HepG2 (cell line): ENCODE data around the gene MGAT1. TPM values are rescaled to one million over a fixed set of nuclear protein-coding genes. Genes with fewer than 3 reads are reported as not detected.

Experiments used
- ATAC-seq: fragments of 200-7000 bp; cut with Tn5 transposase; 3 replicates; pipeline ENCODE4 v1.9.1; 2020; ENCODE audit warnings: mild to moderate bottlenecking, moderate library complexity
- BruUV-seq: library from RNA; stranded (reverse); fragments of 400-500 nt; replicated peaks from 2 replicates; lab custom pipeline; 2021; lab: Mats Ljungman, UMichigan
- CTCF ChIA-PET: fragments of 300-600 bp; formaldehyde crosslinking; extraction: SDS; loops from one replicate; lab custom pipeline; 2021; ENCODE audit warnings: low total read pairs, inconsistent platforms, low intra/inter-chr PET ratio; lab: Yijun Ruan, JAX
- POLR2A ChIA-PET: fragments of 350-600 bp; sonication (Branson Sonifier 250); formaldehyde crosslinking; loops from one replicate; lab custom pipeline; 2020; ENCODE audit warnings: antibody characterized with exemption, inconsistent platforms; lab: Yijun Ruan, JAX
- DNase-seq: peaks from one replicate; pipeline ENCODE4 v3.0.0-alpha.2; 2015; ENCODE audit warnings: low spot score
- FAIRE-seq: peaks from 3 replicates; lab custom pipeline; 2011; peaks lifted over from hg19 to GRCh38; lab: Jason Lieb, UNC
- H2AFZ ChIP-seq: one replicate; pipeline ENCODE4 v1.6.1; 2011; ENCODE audit warnings: low read length, inconsistent platforms
- H3K27ac ChIP-seq: fragments of 300-600 bp; 3 replicates; pipeline ENCODE4 v1.8.0; 2011; ENCODE audit warnings: mixed run types, mild to moderate bottlenecking, mixed read lengths, low read length, inconsistent platforms; ENCODE audit not compliant: insufficient read depth; ENCODE audit errors: extremely low read length
- H3K27me3 ChIP-seq, 2 experiments: fragments of 200-600 bp in 1 of 2; 2 replicates in 1 of 2; 3 replicates in 1 of 2; pipeline versions ENCODE4 v1.6.0 to v1.8.0; 2011; ENCODE audit warnings: low read length in 2 of 2, mild to moderate bottlenecking in 2 of 2, moderate library complexity in 2 of 2, inconsistent platforms in 1 of 2; ENCODE audit not compliant: insufficient read depth in 2 of 2, control insufficient read depth in 1 of 2
- H3K36me3 ChIP-seq, 2 experiments: fragments of 200-600 bp in 1 of 2; replicated peaks in 1 of 2; 2 replicates in 1 of 2; 3 replicates in 1 of 2; pipeline versions ENCODE4 v1.5.1 to v1.8.0; 2011; ENCODE audit warnings: low read length in 2 of 2, inconsistent platforms in 1 of 2; ENCODE audit not compliant: insufficient read depth in 2 of 2, control insufficient read depth in 1 of 2
- H3K4me1 ChIP-seq: 2 replicates; pipeline ENCODE4 v1.5.1; 2012; ENCODE audit warnings: low read length, inconsistent platforms; ENCODE audit not compliant: insufficient read depth
- H3K4me2 ChIP-seq: 2 replicates; pipeline ENCODE4 v1.6.0; 2011; ENCODE audit warnings: low read depth, low read length, inconsistent platforms
- H3K4me3 ChIP-seq, 3 experiments: fragments of 200-600 bp in 1 of 3; sonication (generic), shearing (Covaris generic) in 1 of 3; replicated peaks in 1 of 3; 2 replicates each; pipeline ENCODE4 v1.5.1; 2011 to 2016; ENCODE audit warnings: low read length in 3 of 3, inconsistent platforms in 2 of 3, low read depth in 2 of 3, mild to moderate bottlenecking in 2 of 3, control low read depth in 1 of 3, mixed read lengths in 1 of 3; ENCODE audit not compliant: insufficient read depth in 1 of 3
- H3K79me2 ChIP-seq: one replicate; pipeline ENCODE4 v1.6.1; 2011; ENCODE audit warnings: low read length, inconsistent platforms; ENCODE audit not compliant: insufficient read depth
- H3K9ac ChIP-seq: 2 replicates; pipeline ENCODE4 v1.6.0; 2011; ENCODE audit warnings: mild to moderate bottlenecking, low read depth, low read length, inconsistent platforms; ENCODE audit not compliant: insufficient read depth
- H3K9me3 ChIP-seq: 2 replicates; pipeline ENCODE4 v1.5.1; 2012; ENCODE audit warnings: mild to moderate bottlenecking, low read length
- H4K20me1 ChIP-seq: 2 replicates; pipeline ENCODE4 v1.6.0; 2011; ENCODE audit warnings: inconsistent platforms, mild to moderate bottlenecking, low read length, moderate library complexity; ENCODE audit not compliant: insufficient read depth
- EP300 ChIP-seq, 3 experiments: sonication (generic) in 1 of 3; formaldehyde crosslinking in 1 of 3; IDR thresholded peaks; 2 replicates each; pipeline versions ENCODE4 v1.5.1 to v1.6.1; 2011 to 2020; ENCODE audit warnings: low read depth in 2 of 3, low read length in 2 of 3, borderline replicate concordance in 1 of 3, improper control_type of control experiment in 1 of 3, mild to moderate bottlenecking in 1 of 3, missing genetic modification reagents in 1 of 3, moderate library complexity in 1 of 3
- FOXK2 ChIP-seq: fragments of 450-650 bp; IDR thresholded peaks from 2 replicates; pipeline ENCODE4 v1.6.1; 2016
- HNF1B ChIP-seq: sonication (generic); formaldehyde crosslinking; IDR thresholded peaks from 2 replicates; pipeline ENCODE4 v1.5.1; 2020; ENCODE audit warnings: mild to moderate bottlenecking, moderate library complexity, missing genetic modification reagents
- MAFF ChIP-seq: IDR thresholded peaks from 2 replicates; pipeline ENCODE4 v1.6.1; 2011; ENCODE audit warnings: low read depth, low read length, improper control_type of control experiment
- MAFK ChIP-seq, 2 experiments: IDR thresholded peaks in 1 of 2; conservative IDR thresholded peaks in 1 of 2; 2 replicates each; pipeline ENCODE4 v1.6.1; 2011; ENCODE audit warnings: improper control_type of control experiment in 2 of 2, low read length in 2 of 2
- PAF1 ChIP-seq: IDR thresholded peaks from 2 replicates; pipeline ENCODE4 v1.6.1; 2016; ENCODE audit warnings: missing genetic modification reagents, missing compliant biosample characterization
- REST ChIP-seq, 2 experiments: IDR thresholded peaks; 2 replicates each; pipeline ENCODE4 v1.6.1; 2011 to 2012; ENCODE audit warnings: low read length in 2 of 2, borderline replicate concordance in 1 of 2, low read depth in 1 of 2, mild to moderate bottlenecking in 1 of 2, moderate library complexity in 1 of 2
- RXRB ChIP-seq: IDR thresholded peaks from 2 replicates; pipeline ENCODE4 v1.6.1; 2016; ENCODE audit warnings: borderline replicate concordance, missing genetic modification reagents, missing compliant biosample characterization
- SAP130 ChIP-seq: IDR thresholded peaks from 2 replicates; pipeline ENCODE4 v1.6.1; 2016; ENCODE audit warnings: low read depth
- STAG1 ChIP-seq: sonication (generic); formaldehyde crosslinking; IDR thresholded peaks from 2 replicates; pipeline ENCODE4 v1.4.0; 2020; ENCODE audit warnings: missing genetic modification reagents
- TEAD3 ChIP-seq: optimal IDR thresholded peaks from 2 replicates; pipeline ENCODE3; 2016; ENCODE audit warnings: borderline replicate concordance
- ZNF432 ChIP-seq: sonication (generic); formaldehyde crosslinking; IDR thresholded peaks from 2 replicates; pipeline ENCODE4 v1.5.0; 2020; ENCODE audit warnings: missing genetic modification reagents, mild to moderate bottlenecking, borderline replicate concordance
- WGBS: methylation state at CpG from one replicate; pipeline ENCODE4 v1.1.6; 2017; ENCODE audit warnings: low lambda C conversion rate; 5-methylcytosine and 5-hydroxymethylcytosine counted together
- in situ Hi-C: cut with HindIII; loops from 2 replicates; pipeline ENCODE4 v1.10.0; 2017; ENCODE audit warnings: low pct_unique_long_range_greater_than_20kb; ENCODE audit not compliant: extremely low pct_ligation_motif_present
- intact Hi-C: fragments of 100-400 bp; cut with micrococcal nuclease; formaldehyde crosslinking; loops from one replicate; pipeline ENCODE4 v1.10.0; 2022; ENCODE audit not compliant: unreplicated experiment
- polyA plus RNA-seq, 8 experiments: library from polyadenylated mRNA; depleted of rRNA in 3 of 8; stranded (reverse) in 7 of 8; unstranded in 1 of 8; fragments of >200 nt; fragmentation: Illumina TruSeq in 4 of 8; extraction: Trizol in 4 of 8; gene quantifications; 2 replicates each; pipeline versions ENCODE4 v1.2.1 to v1.2.3, GENCODE V29; 2011 to 2016; ENCODE audit warnings: low read depth in 4 of 8, missing spikeins in 1 of 8, mixed read lengths in 1 of 8; ENCODE audit not compliant: insufficient read depth in 1 of 8
- total RNA-seq, 5 experiments: library from RNA; depleted of rRNA; stranded (reverse); fragments of >200 nt; fragmentation: Illumina TruSeq; extraction: Trizol; gene quantifications; 2 replicates each; pipeline ENCODE4 v1.2.3, GENCODE V29; 2016; ENCODE audit warnings: low read depth in 1 of 5
- TF ChIP-seq, protein P1 (sequence below): sonication (generic); formaldehyde crosslinking; IDR thresholded peaks from 2 replicates; pipeline ENCODE4 v1.4.0; 2020; ENCODE audit warnings: missing genetic modification reagents

Gene MGAT1
- total and polyA plus RNA-seq, 2 of the 13 experiments (the other 11 are each of a cell fraction or from before 2014, with no cell fraction given): 50.1 to 55.3 TPM

GRCh38 chr5:180799194-180799593 lies 3.4 kb downstream of the MGAT1 start (continued):
- TF ChIP-seq MAFF: peak; percentile 14; the same call in 1 of the 2 replicates
- peak; percentile 80 for TF ChIP-seq TEAD3
- TF ChIP-seq SAP130 (CRISPR knock-in tag): 0 out of 2 replicates have a peak, but pooled peaks have one; percentile 36
- no peak for TF ChIP-seq ZNF432 (CRISPR knock-in tag)
- 0 out of 2 replicates have a peak, but pooled peaks have one; percentile 16 for TF ChIP-seq RXRB (CRISPR knock-in tag)
- TF ChIP-seq, protein P1, sequence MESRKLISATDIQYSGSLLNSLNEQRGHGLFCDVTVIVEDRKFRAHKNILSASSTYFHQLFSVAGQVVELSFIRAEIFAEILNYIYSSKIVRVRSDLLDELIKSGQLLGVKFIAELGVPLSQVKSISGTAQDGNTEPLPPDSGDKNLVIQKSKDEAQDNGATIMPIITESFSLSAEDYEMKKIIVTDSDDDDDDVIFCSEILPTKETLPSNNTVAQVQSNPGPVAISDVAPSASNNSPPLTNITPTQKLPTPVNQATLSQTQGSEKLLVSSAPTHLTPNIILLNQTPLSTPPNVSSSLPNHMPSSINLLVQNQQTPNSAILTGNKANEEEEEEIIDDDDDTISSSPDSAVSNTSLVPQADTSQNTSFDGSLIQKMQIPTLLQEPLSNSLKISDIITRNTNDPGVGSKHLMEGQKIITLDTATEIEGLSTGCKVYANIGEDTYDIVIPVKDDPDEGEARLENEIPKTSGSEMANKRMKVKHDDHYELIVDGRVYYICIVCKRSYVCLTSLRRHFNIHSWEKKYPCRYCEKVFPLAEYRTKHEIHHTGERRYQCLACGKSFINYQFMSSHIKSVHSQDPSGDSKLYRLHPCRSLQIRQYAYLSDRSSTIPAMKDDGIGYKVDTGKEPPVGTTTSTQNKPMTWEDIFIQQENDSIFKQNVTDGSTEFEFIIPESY (CRISPR knock-in tag): 0 out of 2 replicates have a peak, but pooled peaks have one; percentile 6
- 0 out of 2 replicates have a peak, but pooled peaks have one; percentile 28 for TF ChIP-seq STAG1 (CRISPR knock-in tag)
- TF ChIP-seq MAFK (conservative IDR thresholded peaks at IDR 0.05 in 1 of 2, IDR thresholded peaks at IDR 0.05 in 1 of 2; ENCODE audit: low read length in 2 of 2): 0 out of 4 replicates have a peak, but pooled peaks of 1 of the 2 experiments have one; percentile 1
- TF ChIP-seq HNF1B (CRISPR knock-in tag): 0 out of 2 replicates have a peak, but pooled peaks have one; percentile 20

DNA sequence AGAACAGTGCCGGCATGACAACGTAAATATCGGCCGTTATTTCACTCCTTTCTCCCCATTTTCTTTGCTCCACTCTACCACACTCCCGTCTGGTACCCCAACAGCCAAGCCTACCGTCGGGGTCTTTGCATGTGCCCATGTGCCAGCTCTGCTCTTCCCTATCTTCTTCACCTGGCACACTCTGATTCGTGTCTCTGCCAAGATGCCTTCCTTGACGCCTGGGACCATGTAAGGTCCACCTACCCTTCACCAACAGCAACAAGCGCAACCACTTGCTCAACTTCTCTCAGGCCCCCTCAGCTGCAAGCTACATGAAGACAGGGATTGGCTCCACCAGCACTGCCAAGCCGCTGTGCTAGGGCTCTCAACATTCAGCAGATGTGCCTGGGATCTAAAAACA lies 4.4 kb downstream of the MGAT1 start:
- intact Hi-C loops (loop anchor here (2.0 kb wide), 1 partner anchor 13 kb away; no protein-coding TSS in a partner anchor), in situ Hi-C loops (no loop called here)
- 90% methylated on average over 11 of the region's 11 CpGs for WGBS
- H3K4me1 ChIP-seq: peaks cover 36% of the 10 kb centered on the region
- ChIA-PET POLR2A (interaction anchor here (1.1 kb wide), 1 partner anchor 11 kb away, joined by 5 read pairs; no protein-coding TSS in a partner anchor), CTCF (interaction anchor here (1.7 kb wide), 1 partner anchor 13 kb away, joined by 8 read pairs; no protein-coding TSS in a partner anchor)
- DNase-seq (no peak), FAIRE-seq (no peak), ATAC-seq (no peak)
- BruUV-seq: no TSS peak
- H3K27me3 ChIP-seq: no peaks in the 10 kb centered on the region
- H3K36me3 ChIP-seq: peaks cover 5 to 39% of the 10 kb centered on the region in 2 experiments; a peak in 4 of 5 replicates
- H3K27ac ChIP-seq: no peak overlapping the region
- H3K9ac ChIP-seq: no peak overlapping the region
- H3K9me3 ChIP-seq: no peaks in the 10 kb centered on the region
- peaks cover 77% of the 10 kb centered on the region for H4K20me1 ChIP-seq
- no peak overlapping the region for H2AFZ ChIP-seq
- no peak overlapping the region for H3K4me3 ChIP-seq
- no peak overlapping the region for H3K4me2 ChIP-seq
- peaks cover 86% of the 10 kb centered on the region for H3K79me2 ChIP-seq
- TF ChIP-seq PAF1 (CRISPR knock-in tag): no peak
- TF ChIP-seq EP300 (IDR thresholded peaks at IDR 0.05; ENCODE audit: low read depth in 2 of 2, low read length in 2 of 2): no peak
- TF ChIP-seq EP300 (CRISPR knock-in tag; IDR thresholded peaks at IDR 0.05; ENCODE audit: borderline replicate concordance): no peak
- TF ChIP-seq REST (IDR thresholded peaks at IDR 0.05; ENCODE audit: borderline replicate concordance in 1 of 2, low read depth in 1 of 2, low read length in 2 of 2): no peak
- no peak for TF ChIP-seq FOXK2
